GM12878 (cell line): Measurements from ENCODE around the gene DPH1. TPM values are rescaled to one million over a fixed set of nuclear protein-coding genes. Genes with fewer than 3 reads are reported as not detected.
A peak's percentile ranks its signal among the peaks of the same experiment; 100 is the strongest.

Experiments used
- ATAC-seq: fragments of 200-7000 bp; cut with Tn5 transposase; 3 replicates; pipeline ENCODE4 v1.9.1; 2020; ENCODE audit warnings: mild to moderate bottlenecking, moderate library complexity
- BruUV-seq: library from RNA; stranded (reverse); fragments of 400-500 nt; replicated peaks from 2 replicates; lab custom pipeline; 2021; lab: Mats Ljungman, UMichigan
- CTCF ChIA-PET: fragments of 300-600 bp; sonication (Branson Sonifier 250); formaldehyde crosslinking; extraction: SDS; loops from one replicate; lab custom pipeline; 2021; ENCODE audit warnings: inconsistent platforms; lab: Yijun Ruan, JAX
- POLR2A ChIA-PET: fragments of 350-600 bp; formaldehyde crosslinking; extraction: SDS; loops from one replicate; lab custom pipeline; 2021; ENCODE audit warnings: inconsistent platforms; lab: Charles Lee
- RAD21 ChIA-PET: fragments of 300-600 bp; sonication (Branson Sonifier 250); formaldehyde crosslinking; loops from one replicate; lab custom pipeline; 2023; ENCODE audit warnings: antibody characterized with exemption; ENCODE audit not compliant: unreplicated experiment; lab: Charles Lee
- SMC1A ChIA-PET: fragments of 300-600 bp; sonication (Branson Sonifier 250); formaldehyde crosslinking; loops from one replicate; lab custom pipeline; 2023; ENCODE audit not compliant: unreplicated experiment, uncharacterized antibody; lab: Charles Lee
- DNase-seq: peaks from one replicate; pipeline ENCODE4 v3.0.0-alpha.2; 2011; ENCODE audit warnings: low read depth, low spot score
- FAIRE-seq: peaks from 3 replicates; lab custom pipeline; 2011; peaks lifted over from hg19 to GRCh38; lab: Jason Lieb, UNC
- H2AFZ ChIP-seq: 2 replicates; pipeline ENCODE4 v1.6.0; 2011; ENCODE audit warnings: low read depth, low read length, control low read depth; ENCODE audit not compliant: control insufficient read depth
- H3K27ac ChIP-seq: 2 replicates; pipeline ENCODE4 v1.5.1; 2011; ENCODE audit warnings: control low read depth; ENCODE audit not compliant: control insufficient read depth, insufficient read depth
- H3K27me3 ChIP-seq, 2 experiments: replicated peaks in 1 of 2; 2 replicates each; pipeline versions ENCODE4 v1.6.0 to v1.6.1; 2011; ENCODE audit warnings: low read length in 1 of 2; ENCODE audit not compliant: control insufficient read depth in 2 of 2, insufficient read depth in 2 of 2
- H3K36me3 ChIP-seq, 2 experiments: 2 replicates each; pipeline ENCODE4 v1.5.1; 2011; ENCODE audit warnings: low read length in 1 of 2; ENCODE audit not compliant: control insufficient read depth in 2 of 2, insufficient read depth in 2 of 2
- H3K4me1 ChIP-seq: 2 replicates; pipeline ENCODE4 v1.6.1; 2011; ENCODE audit warnings: mild to moderate bottlenecking, low read length, moderate library complexity, mixed read lengths; ENCODE audit not compliant: control insufficient read depth, insufficient read depth
- H3K4me2 ChIP-seq: 2 replicates; pipeline ENCODE4 v1.6.0; 2011; ENCODE audit warnings: control low read depth; ENCODE audit not compliant: control insufficient read depth, insufficient read depth
- H3K4me3 ChIP-seq: fragments of 200-600 bp; sonication (generic); 2 replicates; pipeline ENCODE4 v1.5.1; 2016
- H3K79me2 ChIP-seq: 2 replicates; pipeline ENCODE4 v1.6.0; 2011; ENCODE audit warnings: low read length; ENCODE audit not compliant: control insufficient read depth, insufficient read depth
- H3K9ac ChIP-seq: 2 replicates; pipeline ENCODE4 v1.8.0; 2011; ENCODE audit warnings: low read length, control low read depth, mixed read lengths; ENCODE audit not compliant: control insufficient read depth, insufficient read depth
- H3K9me3 ChIP-seq: replicated peaks from 3 replicates; pipeline ENCODE4 v1.5.1; 2011; ENCODE audit warnings: mild to moderate bottlenecking, low read length; ENCODE audit not compliant: control insufficient read depth, insufficient read depth
- H4K20me1 ChIP-seq: 2 replicates; pipeline ENCODE4 v1.6.0; 2011; ENCODE audit not compliant: control insufficient read depth, insufficient read depth
- CREB1 ChIP-seq: IDR thresholded peaks from 2 replicates; pipeline ENCODE4 v1.6.1; 2012; ENCODE audit warnings: low read depth, mild to moderate bottlenecking, inconsistent platforms
- FOXK2 ChIP-seq: fragments of 450-650 bp; IDR thresholded peaks from 2 replicates; pipeline ENCODE4 v1.6.1; 2017; ENCODE audit warnings: mild to moderate bottlenecking, moderate library complexity
- GATAD2B ChIP-seq: fragments of 450-650 bp; conservative IDR thresholded peaks from 2 replicates; pipeline ENCODE4 v1.6.1; 2017; ENCODE audit warnings: low read depth, mild to moderate bottlenecking, moderate library complexity
- HCFC1 ChIP-seq: fragments of 150-350 bp; IDR thresholded peaks from 2 replicates; pipeline ENCODE4 v1.6.1; 2014; ENCODE audit warnings: low read length
- KAT2A ChIP-seq: conservative IDR thresholded peaks from 2 replicates; pipeline ENCODE4 v1.6.1; 2011; ENCODE audit warnings: low read depth, low read length; ENCODE audit not compliant: control insufficient read depth
- PAX8 ChIP-seq: fragments of 450-650 bp; IDR thresholded peaks from 2 replicates; pipeline ENCODE4 v1.6.1; 2017; ENCODE audit warnings: mild to moderate bottlenecking, moderate library complexity
- POLR2A ChIP-seq: IDR thresholded peaks from 2 replicates; pipeline ENCODE4 v1.6.1; 2011; ENCODE audit warnings: low read depth, mild to moderate bottlenecking, low read length
- TARDBP ChIP-seq: IDR thresholded peaks from 2 replicates; pipeline ENCODE4 v1.6.1; 2016; ENCODE audit warnings: borderline replicate concordance
- YY1 ChIP-seq: IDR thresholded peaks from 2 replicates; pipeline ENCODE4 v1.6.1; 2011; ENCODE audit warnings: low read depth, mild to moderate bottlenecking, low read length
- ZBED1 ChIP-seq: IDR thresholded peaks from 2 replicates; pipeline ENCODE4 v1.6.1; 2016; ENCODE audit warnings: borderline replicate concordance
- ZNF24 ChIP-seq: fragments of 450-650 bp; IDR thresholded peaks from 2 replicates; pipeline ENCODE4 v1.6.1; 2017; ENCODE audit warnings: antibody characterized with exemption, mild to moderate bottlenecking
- ZNF622 ChIP-seq: fragments of 450-650 bp; IDR thresholded peaks from 2 replicates; pipeline ENCODE4 v1.6.1; 2017; ENCODE audit warnings: mild to moderate bottlenecking, inconsistent platforms
- ZZZ3 ChIP-seq: IDR thresholded peaks from 2 replicates; pipeline ENCODE4 v1.6.1; 2011; ENCODE audit warnings: low read depth; ENCODE audit not compliant: control insufficient read depth, insufficient read length
- WGBS: methylation state at CpG from one replicate; pipeline ENCODE4 v1.1.6; 2016; ENCODE audit warnings: low lambda C conversion rate; ENCODE audit not compliant: insufficient replicate concordance, insufficient coverage; ENCODE audit errors: missing lambda C conversion rate; 5-methylcytosine and 5-hydroxymethylcytosine counted together
- in situ Hi-C: fragments of 300-500 bp; cut with MboI; formaldehyde crosslinking; loops from 9 replicates; pipeline ENCODE4 v1.14.3; 2018; ENCODE audit warnings: mixed read lengths
- intact Hi-C: fragments of 100-400 bp; cut with micrococcal nuclease; formaldehyde crosslinking; loops from one replicate; pipeline ENCODE4 v1.14.2; 2022; ENCODE audit not compliant: unreplicated experiment
- polyA plus RNA-seq, 11 experiments: library from polyadenylated mRNA; depleted of rRNA in 4 of 11; unstranded in 6 of 11; stranded (reverse) in 5 of 11; fragments of >200 nt; fragmentation: Nextera tagmentation in 4 of 11; fragmentation: Illumina TruSeq in 1 of 11; extraction: Ambion mirVana in 4 of 11; extraction: Trizol in 1 of 11; gene quantifications; 1 replicate in 1 of 11; 2 replicates in 10 of 11; pipeline versions ENCODE4 v1.2.1 to v1.2.3, GENCODE V29; 2011 to 2016; ENCODE audit warnings: inconsistent platforms in 2 of 11, missing spikeins in 2 of 11, low read depth in 1 of 11
- total RNA-seq, 4 experiments: library from RNA; depleted of rRNA in 3 of 4; stranded (reverse); fragments of >200 nt in 3 of 4; fragmentation: Illumina TruSeq in 1 of 4; extraction: Trizol in 1 of 4; gene quantifications; 2 replicates each; pipeline versions ENCODE4 v1.2.1 to v1.2.3, GENCODE V29; 2013 to 2021
- TF ChIP-seq, protein P1 (sequence below): fragments of 150-350 bp; IDR thresholded peaks from 2 replicates; pipeline ENCODE4 v1.6.1; 2014; ENCODE audit warnings: mild to moderate bottlenecking, low read depth, low read length
- TF ChIP-seq, protein P2 (sequence below): IDR thresholded peaks from 2 replicates; pipeline ENCODE4 v1.6.1; 2011; ENCODE audit warnings: borderline replicate concordance, low read depth, mild to moderate bottlenecking, moderate library complexity, mixed read lengths, low read length; ENCODE audit not compliant: insufficient read depth; ENCODE audit errors: extremely low read length
- TF ChIP-seq, protein P3 (sequence below): IDR thresholded peaks from 2 replicates; pipeline ENCODE4 v1.6.1; 2011; ENCODE audit warnings: low read depth, low read length, improper control_type of control experiment, borderline replicate concordance

The DPH1 gene
- total and polyA plus RNA-seq, 10 of the 15 experiments (the other 5 are each of a cell fraction or from before 2014, with no cell fraction given): 0.29 to 33.6 (median 20.2) TPM

DNA sequence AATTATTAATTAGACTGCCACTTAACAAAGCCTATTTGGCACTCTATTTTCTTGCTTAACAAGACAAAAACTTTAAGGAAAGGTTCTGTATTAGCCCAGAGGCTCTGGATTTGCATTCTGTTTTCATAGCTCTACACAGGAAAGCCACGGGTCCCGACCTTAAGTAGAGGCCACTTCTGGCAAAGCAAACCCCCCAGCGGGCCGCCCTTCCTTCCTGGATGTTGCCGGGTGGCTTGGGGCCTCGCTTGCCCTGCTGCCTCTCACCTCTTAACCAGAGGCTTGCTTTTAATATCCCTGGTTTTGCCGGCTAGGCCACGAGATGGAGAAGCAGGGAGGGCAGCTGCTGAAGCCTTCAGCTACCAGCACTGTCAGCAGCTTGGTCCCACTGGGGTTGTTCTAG, 9.2 kb upstream of the DPH1 start:
- Histone ChIP-seq H2AFZ (no peak overlapping the region), H3K4me1 (peaks cover 14% of the 10 kb centered on the region), H3K36me3 (no peaks in the 10 kb centered on the region), H3K4me3 (no peak overlapping the region), H3K9me3 (no peaks in the 10 kb centered on the region), H4K20me1 (no peaks in the 10 kb centered on the region), H3K9ac (no peak overlapping the region), H3K4me2 (no peak overlapping the region), H3K79me2 (no peaks in the 10 kb centered on the region), H3K27me3 (peaks cover 16 to 20% of the 10 kb centered on the region in 2 experiments), H3K27ac (no peak overlapping the region)
- intact Hi-C loops (no loop called here), in situ Hi-C loops (loop anchor here (25.0 kb wide), 1 partner anchor 108 kb away; no protein-coding TSS in a partner anchor)
- SMC1A ChIA-PET: interaction anchor here (1.0 kb wide), 1 partner anchor 9 kb away, joined by 3 read pairs; the partner anchor contains the start of gene DPH1
- no peak for TF ChIP-seq ZBED1
- 2% methylated on average over 8 of the region's 8 CpGs for WGBS
- POLR2A ChIA-PET: no interaction called here
- FAIRE-seq (no peak), ATAC-seq (no peak), DNase-seq (no peak)
- no TSS peak for BruUV-seq
- RAD21 ChIA-PET: no interaction called here
- CTCF ChIA-PET: interaction anchor here (0.9 kb wide), 1 partner anchor 8 kb away, joined by 3 read pairs; no protein-coding TSS in a partner anchor

DNA sequence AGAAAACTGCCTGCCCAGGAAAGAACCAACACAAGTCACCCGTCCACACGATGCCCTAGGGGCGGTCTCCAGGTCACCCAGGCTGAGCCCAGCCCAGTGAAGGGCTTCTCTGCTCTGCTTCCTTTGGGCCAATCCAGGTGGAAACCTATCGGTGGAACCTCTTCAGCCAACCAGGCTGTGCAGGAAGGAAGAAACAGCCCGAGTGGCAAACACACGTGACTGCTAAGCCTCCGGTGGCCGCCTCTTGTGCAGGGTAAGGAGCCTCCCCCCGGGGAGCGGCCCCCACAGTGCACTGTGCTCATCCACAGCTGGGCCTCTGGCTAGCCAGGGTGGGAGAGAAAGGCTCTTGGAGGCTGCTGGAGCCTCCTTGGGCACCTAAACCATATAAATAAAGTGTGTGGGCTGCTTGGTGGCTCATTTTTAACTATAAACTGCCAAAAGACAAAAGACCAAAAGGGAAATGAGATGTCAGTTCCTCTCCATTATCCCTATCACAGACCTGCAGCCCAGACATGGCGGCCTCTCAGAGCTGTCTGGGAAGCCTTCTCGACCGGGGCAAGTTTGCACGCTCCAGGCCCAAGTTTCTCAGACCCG, 7.2 kb upstream of the DPH1 start:
- intact Hi-C loops (no loop called here), in situ Hi-C loops (loop anchor here (25.0 kb wide), 1 partner anchor 110 kb away; no protein-coding TSS in a partner anchor)
- POLR2A ChIA-PET: no interaction called here
- H4K20me1 ChIP-seq: no peaks in the 10 kb centered on the region
- CTCF ChIA-PET: no interaction called here
- no peak overlapping the region for H2AFZ ChIP-seq
- no peak for DNase-seq
- no peaks in the 10 kb centered on the region for H3K9me3 ChIP-seq
- H3K4me2 ChIP-seq: no peak overlapping the region
- H3K4me3 ChIP-seq: no peak overlapping the region
- peaks cover 17 to 25% of the 10 kb centered on the region in 2 experiments for H3K27me3 ChIP-seq
- peaks cover 10% of the 10 kb centered on the region for H3K4me1 ChIP-seq
- no TSS peak for BruUV-seq
- RAD21 ChIA-PET: no interaction called here
- no peaks in the 10 kb centered on the region for H3K79me2 ChIP-seq
- 27% methylated on average over 15 of the region's 15 CpGs for WGBS
- H3K9ac ChIP-seq: no peak overlapping the region
- ATAC-seq: no peak
- no peaks in the 10 kb centered on the region for H3K36me3 ChIP-seq
- SMC1A ChIA-PET: no interaction called here
- H3K27ac ChIP-seq: no peak overlapping the region
- FAIRE-seq: no peak
- TF ChIP-seq PAX8 (no peak), FOXK2 (no peak), POLR2A (no peak), ZZZ3 (no peak), ZNF622 (no peak), KAT2A (no peak), YY1 (no peak), GATAD2B (no peak), ZNF24 (no peak), CREB1 (no peak), TARDBP (no peak), HCFC1 (no peak)
- TF ChIP-seq, protein P1, sequence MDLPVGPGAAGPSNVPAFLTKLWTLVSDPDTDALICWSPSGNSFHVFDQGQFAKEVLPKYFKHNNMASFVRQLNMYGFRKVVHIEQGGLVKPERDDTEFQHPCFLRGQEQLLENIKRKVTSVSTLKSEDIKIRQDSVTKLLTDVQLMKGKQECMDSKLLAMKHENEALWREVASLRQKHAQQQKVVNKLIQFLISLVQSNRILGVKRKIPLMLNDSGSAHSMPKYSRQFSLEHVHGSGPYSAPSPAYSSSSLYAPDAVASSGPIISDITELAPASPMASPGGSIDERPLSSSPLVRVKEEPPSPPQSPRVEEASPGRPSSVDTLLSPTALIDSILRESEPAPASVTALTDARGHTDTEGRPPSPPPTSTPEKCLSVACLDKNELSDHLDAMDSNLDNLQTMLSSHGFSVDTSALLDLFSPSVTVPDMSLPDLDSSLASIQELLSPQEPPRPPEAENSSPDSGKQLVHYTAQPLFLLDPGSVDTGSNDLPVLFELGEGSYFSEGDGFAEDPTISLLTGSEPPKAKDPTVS: no peak
- TF ChIP-seq, protein P2, sequence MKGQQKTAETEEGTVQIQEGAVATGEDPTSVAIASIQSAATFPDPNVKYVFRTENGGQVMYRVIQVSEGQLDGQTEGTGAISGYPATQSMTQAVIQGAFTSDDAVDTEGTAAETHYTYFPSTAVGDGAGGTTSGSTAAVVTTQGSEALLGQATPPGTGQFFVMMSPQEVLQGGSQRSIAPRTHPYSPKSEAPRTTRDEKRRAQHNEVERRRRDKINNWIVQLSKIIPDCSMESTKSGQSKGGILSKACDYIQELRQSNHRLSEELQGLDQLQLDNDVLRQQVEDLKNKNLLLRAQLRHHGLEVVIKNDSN: peak; percentile 22
- TF ChIP-seq, protein P3, sequence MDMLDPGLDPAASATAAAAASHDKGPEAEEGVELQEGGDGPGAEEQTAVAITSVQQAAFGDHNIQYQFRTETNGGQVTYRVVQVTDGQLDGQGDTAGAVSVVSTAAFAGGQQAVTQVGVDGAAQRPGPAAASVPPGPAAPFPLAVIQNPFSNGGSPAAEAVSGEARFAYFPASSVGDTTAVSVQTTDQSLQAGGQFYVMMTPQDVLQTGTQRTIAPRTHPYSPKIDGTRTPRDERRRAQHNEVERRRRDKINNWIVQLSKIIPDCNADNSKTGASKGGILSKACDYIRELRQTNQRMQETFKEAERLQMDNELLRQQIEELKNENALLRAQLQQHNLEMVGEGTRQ: no peak
